Endothelial cell (in vitro differentiated cells): ENCODE measurements around the gene STK10. TPM values are rescaled to one million over a fixed set of nuclear protein-coding genes. Genes with fewer than 3 reads are reported as not detected.
A peak's percentile ranks its signal among the peaks of the same experiment; 100 is the strongest.

Experiments
- DNase-seq: peaks from one replicate; pipeline ENCODE4 v3.0.0; 2021; ENCODE audit warnings: low spot score
- H3K27ac Mint-ChIP-seq: one replicate; pipeline ENCODE4 v1.8.0; 2021; ENCODE audit warnings: mixed read lengths, inconsistent platforms; ENCODE audit not compliant: unreplicated experiment
- H3K27me3 Mint-ChIP-seq: one replicate; pipeline ENCODE4 v1.8.0; 2021; ENCODE audit warnings: mild to moderate bottlenecking, moderate library complexity, mixed read lengths, inconsistent platforms; ENCODE audit not compliant: unreplicated experiment
- H3K36me3 Mint-ChIP-seq: one replicate; pipeline ENCODE4 v1.8.0; 2021; ENCODE audit warnings: mild to moderate bottlenecking, low read depth, mixed read lengths, inconsistent platforms; ENCODE audit not compliant: unreplicated experiment
- H3K4me1 Mint-ChIP-seq: one replicate; pipeline ENCODE4 v1.8.0; 2021; ENCODE audit warnings: mild to moderate bottlenecking, mixed read lengths, inconsistent platforms; ENCODE audit not compliant: unreplicated experiment
- H3K4me3 Mint-ChIP-seq: one replicate; pipeline ENCODE4 v1.8.0; 2021; ENCODE audit warnings: mild to moderate bottlenecking, mixed read lengths, inconsistent platforms; ENCODE audit not compliant: unreplicated experiment
- H3K9me3 Mint-ChIP-seq: one replicate; pipeline ENCODE4 v1.8.0; 2021; ENCODE audit warnings: mixed read lengths, inconsistent platforms; ENCODE audit not compliant: unreplicated experiment
- CTCF ChIP-seq: fragments of 200-600 bp; sonication (generic); IDR thresholded peaks from one replicate; pipeline ENCODE4 v1.5.0; 2021; ENCODE audit warnings: antibody characterized with exemption; ENCODE audit not compliant: unreplicated experiment
- total RNA-seq: library from RNA; stranded (reverse); fragmentation: NEBNext Ultra II Directional; extraction: Animal tissue kit (Norgen Biotek cat#: 25700); gene quantifications from one replicate; pipeline ENCODE4 v1.2.1, GENCODE V29; 2021; ENCODE audit not compliant: unreplicated experiment

The STK10 gene
- total RNA-seq, 1 donor from 2014 or later: 69.3 TPM

- Mint-ChIP-seq H3K4me3 (no peak overlapping the region), H3K27ac (no peak overlapping the region), H3K9me3 (no peaks in the 10 kb centered on the region), H3K36me3 (peaks cover 36% of the 10 kb centered on the region), H3K4me1 (peaks cover 4% of the 10 kb centered on the region), H3K27me3 (peaks cover 4% of the 10 kb centered on the region)
- TF ChIP-seq CTCF: no peak
- DNase-seq: no peak
Measured at GRCh38 chr5:172043865-172044264, 144.2 kb downstream of the STK10 start.

GRCh38 chr5:172042183-172042582 is 145.8 kb downstream of the STK10 start:
- no peak for DNase-seq
- Mint-ChIP-seq H3K36me3 (peaks cover 26% of the 10 kb centered on the region), H3K4me1 (no peaks in the 10 kb centered on the region), H3K9me3 (no peaks in the 10 kb centered on the region), H3K27me3 (no peaks in the 10 kb centered on the region), H3K4me3 (no peak overlapping the region), H3K27ac (no peak overlapping the region)
- TF ChIP-seq CTCF: no peak

GRCh38 chr5:172038167-172038566 is 149.9 kb downstream of the STK10 start:
- no peak for DNase-seq
- Mint-ChIP-seq H3K4me1 (no peaks in the 10 kb centered on the region), H3K27me3 (peaks cover 1% of the 10 kb centered on the region), H3K4me3 (no peak overlapping the region), H3K9me3 (no peaks in the 10 kb centered on the region), H3K27ac (no peak overlapping the region), H3K36me3 (peaks cover 4% of the 10 kb centered on the region)
- TF ChIP-seq CTCF: no peak

- Mint-ChIP-seq H3K27me3 (peaks cover 3% of the 10 kb centered on the region), H3K9me3 (peaks cover 9% of the 10 kb centered on the region), H3K36me3 (peaks cover 11% of the 10 kb centered on the region), H3K4me1 (no peaks in the 10 kb centered on the region), H3K4me3 (no peak overlapping the region), H3K27ac (no peak overlapping the region)
- no peak for TF ChIP-seq CTCF
- no peak for DNase-seq
Measured at GRCh38 chr5:172035049-172035448, 153.0 kb downstream of the STK10 start.

GRCh38 chr5:172031894-172032461 is 156.0 kb downstream of the STK10 start:
- no peak overlapping the region for H3K27ac Mint-ChIP-seq
- H3K9me3 Mint-ChIP-seq: peaks cover 9% of the 10 kb centered on the region
- H3K4me1 Mint-ChIP-seq: no peaks in the 10 kb centered on the region
- H3K4me3 Mint-ChIP-seq: peak overlapping the region; percentile 39
- H3K36me3 Mint-ChIP-seq: peaks cover 11% of the 10 kb centered on the region
- peaks cover 4% of the 10 kb centered on the region for H3K27me3 Mint-ChIP-seq
- no peak for DNase-seq
- no peak for TF ChIP-seq CTCF
